Muscle of leg (tissue), 11 donors: ENCODE measurements around the gene BRD9. TPM values are rescaled to one million over a fixed set of nuclear protein-coding genes. Genes with fewer than 3 reads are reported as not detected.
A peak's percentile ranks its signal among the peaks of the same experiment; 100 is the strongest.

Experiments
- DNase-seq: peaks from one replicate; pipeline ENCODE4 v3.0.0; 2013
- H3K27ac ChIP-seq: one replicate; pipeline ENCODE4 v1.5.1; 2013; ENCODE audit warnings: mild to moderate bottlenecking, low read length, control low read depth
- H3K27me3 ChIP-seq: one replicate; pipeline ENCODE4 v1.6.1; 2013; ENCODE audit warnings: low read length; ENCODE audit not compliant: control insufficient read depth, insufficient read depth
- H3K36me3 ChIP-seq: one replicate; pipeline ENCODE4 v1.6.1; 2013; ENCODE audit warnings: low read length; ENCODE audit not compliant: control insufficient read depth, insufficient read depth
- H3K4me1 ChIP-seq: one replicate; pipeline ENCODE4 v1.6.1; 2013; ENCODE audit warnings: low read length; ENCODE audit not compliant: control insufficient read depth, insufficient read depth
- H3K4me3 ChIP-seq: one replicate; pipeline ENCODE4 v1.5.1; 2013; ENCODE audit warnings: low read length, control low read depth
- H3K9me3 ChIP-seq: replicated peaks from 2 replicates; pipeline ENCODE4 v1.6.1; 2013; ENCODE audit warnings: low read depth, low read length; ENCODE audit not compliant: control insufficient read depth
- WGBS: methylation state at CpG from one replicate; pipeline ENCODE4 v1.1.5; 2013; ENCODE audit warnings: missing lambda C conversion rate; ENCODE audit not compliant: insufficient coverage; 5-methylcytosine and 5-hydroxymethylcytosine counted together
- polyA plus RNA-seq, 8 donors: library from polyadenylated mRNA; unstranded; fragments of 120-200 nt; gene quantifications; one replicate each; pipeline versions ENCODE4 v1.2.1 to v1.2.3, GENCODE V29; 2013; ENCODE audit warnings: inconsistent platforms in 1 of 8, low replicate concordance in 1 of 8; ENCODE audit not compliant: insufficient read length in 8 of 8, insufficient read depth in 1 of 8
- total RNA-seq: library from RNA; stranded (reverse); fragments of 120-200 nt; gene quantifications from one replicate; pipeline ENCODE4 v1.2.4, GENCODE V29; 2013

Gene BRD9
- total and polyA plus RNA-seq, 9 donors, result 26.4 to 33.5 (median 29.7) TPM

- whole genome bisulfite sequencing, result 96% methylated on average over 3 of the region's 6 CpGs
- Histone ChIP-seq H3K4me3 (no peak overlapping the region), H3K9me3 (no peaks in the 10 kb centered on the region), H3K27me3 (no peaks in the 10 kb centered on the region), H3K36me3 (peaks cover 20% of the 10 kb centered on the region), H3K27ac (no peak overlapping the region), H3K4me1 (no peaks in the 10 kb centered on the region)
- no peak for DNase-seq
Observed at GRCh38 chr5:903756-904096, 11.1 kb upstream of the BRD9 start.

DNA sequence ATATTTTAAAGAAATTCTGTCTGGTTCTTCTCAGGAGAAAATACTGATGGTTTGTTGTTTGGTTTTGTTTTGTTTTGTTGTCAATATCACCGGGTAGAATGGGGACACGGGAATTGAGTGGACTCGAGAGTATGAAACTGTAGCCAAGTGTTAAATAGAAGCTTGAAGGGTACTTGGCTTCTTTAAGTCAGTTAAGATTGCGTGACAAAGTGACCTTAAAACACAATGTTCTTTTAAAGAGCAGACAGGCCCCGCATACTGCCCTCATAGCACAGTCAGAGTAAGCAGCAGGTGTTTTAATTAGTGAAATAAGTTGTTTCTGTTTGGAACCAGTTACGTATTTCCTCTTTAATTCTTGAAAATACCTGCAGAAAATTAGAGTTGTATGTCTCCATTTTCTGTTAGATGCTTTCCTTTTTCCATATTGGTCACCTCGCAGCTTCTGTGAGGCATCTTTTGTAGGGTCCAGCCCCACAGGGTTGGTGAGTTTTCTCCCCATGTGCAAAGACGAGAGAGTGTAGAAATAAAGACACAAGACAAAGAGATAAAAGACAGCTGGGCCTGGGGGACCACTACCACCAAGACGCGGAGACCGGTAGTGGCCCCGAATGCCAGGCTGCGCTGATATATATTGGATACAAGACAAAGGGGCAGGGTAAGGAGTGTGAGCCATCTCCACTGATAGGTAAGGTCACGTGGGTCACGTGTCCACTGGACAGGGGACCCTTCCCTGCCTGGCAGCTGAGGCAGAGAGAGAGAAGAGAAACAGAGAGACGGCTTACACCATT is 9.7 kb upstream of the BRD9 start:
- WGBS, result 77% methylated on average over 10 of the region's 16 CpGs
- no peaks in the 10 kb centered on the region for H3K9me3 ChIP-seq
- peaks cover 13% of the 10 kb centered on the region for H3K36me3 ChIP-seq
- no peaks in the 10 kb centered on the region for H3K4me1 ChIP-seq
- DNase-seq, result no peak
- H3K27me3 ChIP-seq, result no peaks in the 10 kb centered on the region
- no peak overlapping the region for H3K27ac ChIP-seq
- no peak overlapping the region for H3K4me3 ChIP-seq

- no peaks in the 10 kb centered on the region for H3K27me3 ChIP-seq
- no peak overlapping the region for H3K4me3 ChIP-seq
- no peaks in the 10 kb centered on the region for H3K4me1 ChIP-seq
- WGBS, result 83% methylated on average over 2 of the region's 4 CpGs
- H3K27ac ChIP-seq, result no peak overlapping the region
- H3K36me3 ChIP-seq, result peaks cover 11% of the 10 kb centered on the region
- DNase-seq, result no peak
- H3K9me3 ChIP-seq, result no peaks in the 10 kb centered on the region
Observed at GRCh38 chr5:900781-901180, 8.2 kb upstream of the BRD9 start.

GRCh38 chr5:893711-894110 is 1.1 kb upstream of the BRD9 start:
- WGBS, result 84% methylated on average over 4 of the region's 9 CpGs
- peaks cover 30% of the 10 kb centered on the region for H3K36me3 ChIP-seq
- no peak overlapping the region for H3K27ac ChIP-seq
- H3K9me3 ChIP-seq, result no peaks in the 10 kb centered on the region
- peak overlapping the region; percentile 60 for H3K4me3 ChIP-seq
- H3K4me1 ChIP-seq, result peaks cover 21% of the 10 kb centered on the region
- no peaks in the 10 kb centered on the region for H3K27me3 ChIP-seq
- DNase-seq, result no peak

DNA sequence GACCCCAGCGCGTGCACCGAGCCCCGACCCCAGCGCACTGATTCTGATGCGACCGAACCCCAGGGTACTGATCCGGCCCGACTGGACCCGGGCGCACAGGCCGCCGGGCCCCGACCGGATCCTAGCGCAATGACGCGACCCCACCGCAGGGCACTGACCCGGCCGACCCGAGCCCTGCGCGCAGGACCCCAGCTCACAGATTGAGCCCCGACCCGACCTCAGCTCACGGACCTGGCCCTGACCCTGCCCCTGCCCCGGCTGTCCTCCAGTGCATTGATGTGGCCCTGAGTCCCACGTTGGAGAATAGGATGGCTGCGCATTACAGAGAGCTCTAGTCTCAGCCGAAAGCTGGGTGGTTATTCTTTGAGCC is 521 bp upstream of the BRD9 start:
- no peak overlapping the region for H3K27ac ChIP-seq
- WGBS, result under 1% methylated on average over 31 of the region's 31 CpGs
- no peak for DNase-seq

DNA sequence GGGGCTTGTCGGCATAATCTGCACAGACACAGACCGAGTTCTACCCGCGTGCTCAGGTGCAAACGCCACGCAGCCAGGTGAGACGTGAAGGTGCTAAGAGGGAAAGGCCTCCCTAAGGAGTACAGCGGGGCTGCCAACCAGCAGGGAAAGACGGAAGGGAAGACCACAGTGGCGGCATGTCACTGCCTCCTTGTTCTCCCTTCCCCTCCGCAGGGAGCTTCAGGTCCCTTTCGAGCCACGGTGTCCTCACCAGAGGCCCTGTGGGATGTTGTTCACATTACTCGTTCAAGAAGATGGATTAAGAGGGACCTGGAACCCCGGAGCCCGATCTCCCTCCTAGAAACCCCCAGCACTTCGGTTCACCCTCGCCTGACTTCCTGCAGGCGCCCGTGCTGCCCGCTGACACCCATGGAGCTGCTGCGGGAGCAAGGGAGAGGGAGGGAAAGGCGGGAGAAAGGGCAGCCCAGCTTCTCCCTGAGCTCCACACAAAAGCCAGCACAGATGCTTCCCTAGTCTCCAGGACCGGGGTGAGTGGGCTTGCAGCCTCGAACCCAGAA is 686 bp downstream of the BRD9 start:
- Histone ChIP-seq H3K27ac (peak overlapping the region; percentile 82), H3K4me3 (peak overlapping the region; percentile 90), H3K9me3 (no peaks in the 10 kb centered on the region), H3K36me3 (peaks cover 47% of the 10 kb centered on the region), H3K27me3 (no peaks in the 10 kb centered on the region), H3K4me1 (peaks cover 21% of the 10 kb centered on the region)
- WGBS, result 26% methylated on average over 13 of the region's 25 CpGs
- no peak for DNase-seq

More for the DNA sequence above, 521 bp upstream of the BRD9 start:
- H3K36me3 ChIP-seq, result peaks cover 35% of the 10 kb centered on the region
- H3K4me3 ChIP-seq, result peak overlapping the region; percentile 60
- H3K9me3 ChIP-seq, result no peaks in the 10 kb centered on the region
- no peaks in the 10 kb centered on the region for H3K27me3 ChIP-seq
- H3K4me1 ChIP-seq, result peaks cover 21% of the 10 kb centered on the region

GRCh38 chr5:891117-891836 is 1.3 kb downstream of the BRD9 start:
- Histone ChIP-seq H3K4me3 (peak overlapping the region; percentile 90), H3K36me3 (peaks cover 53% of the 10 kb centered on the region), H3K27ac (peak overlapping the region; percentile 82), H3K27me3 (no peaks in the 10 kb centered on the region), H3K4me1 (peaks cover 21% of the 10 kb centered on the region), H3K9me3 (no peaks in the 10 kb centered on the region)
- no peak for DNase-seq
- WGBS, result 67% methylated on average over 24 of the region's 34 CpGs

- Histone ChIP-seq H3K36me3 (peaks cover 72% of the 10 kb centered on the region), H3K27ac (no peak overlapping the region), H3K4me3 (no peak overlapping the region), H3K9me3 (no peaks in the 10 kb centered on the region), H3K27me3 (no peaks in the 10 kb centered on the region), H3K4me1 (peaks cover 21% of the 10 kb centered on the region)
- no CpG with 5 or more reads among the region's 15 CpGs for WGBS
- DNase-seq, result no peak
Observed at GRCh38 chr5:889075-889710, 3.4 kb downstream of the BRD9 start.

DNA sequence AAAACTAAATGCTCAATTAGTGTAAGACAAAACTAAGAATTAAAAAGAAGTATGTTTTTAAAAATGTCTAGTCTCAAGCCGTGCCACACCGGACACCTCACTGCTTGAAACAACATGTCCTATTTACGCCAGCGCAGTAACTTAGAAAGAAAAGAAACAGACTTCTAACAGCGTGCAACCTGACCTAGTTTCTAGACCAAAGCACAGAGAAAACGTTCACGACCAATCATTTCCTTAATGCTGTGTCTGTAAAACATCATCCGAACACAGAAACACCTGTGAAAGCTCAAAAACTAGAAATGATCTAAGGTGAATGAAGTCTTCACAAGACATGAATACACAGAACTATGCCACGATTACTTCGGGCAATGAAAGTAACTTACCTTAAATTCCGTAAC is 4.0 kb downstream of the BRD9 start:
- H3K4me1 ChIP-seq, result peaks cover 19% of the 10 kb centered on the region
- WGBS, result 100% methylated on average over 3 of the region's 11 CpGs
- no peak overlapping the region for H3K4me3 ChIP-seq
- no peak for DNase-seq
- no peak overlapping the region for H3K27ac ChIP-seq
- no peaks in the 10 kb centered on the region for H3K9me3 ChIP-seq
- no peaks in the 10 kb centered on the region for H3K27me3 ChIP-seq
- peaks cover 77% of the 10 kb centered on the region for H3K36me3 ChIP-seq
